HepG2 (cell line): ENCODE results near the gene SHE. TPM values are rescaled to one million over a fixed set of nuclear protein-coding genes. Genes with fewer than 3 reads are reported as not detected.

ENCODE experiments used
- ATAC-seq: fragments of 200-7000 bp; cut with Tn5 transposase; 3 replicates; pipeline ENCODE4 v1.9.1; 2020; ENCODE audit warnings: mild to moderate bottlenecking, moderate library complexity
- BruUV-seq: library from RNA; stranded (reverse); fragments of 400-500 nt; replicated peaks from 2 replicates; lab custom pipeline; 2021; lab: Mats Ljungman, UMichigan
- CTCF ChIA-PET: fragments of 300-600 bp; formaldehyde crosslinking; extraction: SDS; loops from one replicate; lab custom pipeline; 2021; ENCODE audit warnings: low total read pairs, inconsistent platforms, low intra/inter-chr PET ratio; lab: Yijun Ruan, JAX
- POLR2A ChIA-PET: fragments of 350-600 bp; sonication (Branson Sonifier 250); formaldehyde crosslinking; loops from one replicate; lab custom pipeline; 2020; ENCODE audit warnings: antibody characterized with exemption, inconsistent platforms; lab: Yijun Ruan, JAX
- DNase-seq: peaks from one replicate; pipeline ENCODE4 v3.0.0-alpha.2; 2015; ENCODE audit warnings: low spot score
- FAIRE-seq: peaks from 3 replicates; lab custom pipeline; 2011; peaks lifted over from hg19 to GRCh38; lab: Jason Lieb, UNC
- H2AFZ ChIP-seq: one replicate; pipeline ENCODE4 v1.6.1; 2011; ENCODE audit warnings: low read length, inconsistent platforms
- H3K27ac ChIP-seq: fragments of 300-600 bp; 3 replicates; pipeline ENCODE4 v1.8.0; 2011; ENCODE audit warnings: mixed run types, mild to moderate bottlenecking, mixed read lengths, low read length, inconsistent platforms; ENCODE audit not compliant: insufficient read depth; ENCODE audit errors: extremely low read length
- H3K27me3 ChIP-seq, 2 experiments: fragments of 200-600 bp in 1 of 2; 2 replicates in 1 of 2; 3 replicates in 1 of 2; pipeline versions ENCODE4 v1.6.0 to v1.8.0; 2011; ENCODE audit warnings: low read length in 2 of 2, mild to moderate bottlenecking in 2 of 2, moderate library complexity in 2 of 2, inconsistent platforms in 1 of 2; ENCODE audit not compliant: insufficient read depth in 2 of 2, control insufficient read depth in 1 of 2
- H3K36me3 ChIP-seq, 2 experiments: fragments of 200-600 bp in 1 of 2; replicated peaks in 1 of 2; 2 replicates in 1 of 2; 3 replicates in 1 of 2; pipeline versions ENCODE4 v1.5.1 to v1.8.0; 2011; ENCODE audit warnings: low read length in 2 of 2, inconsistent platforms in 1 of 2; ENCODE audit not compliant: insufficient read depth in 2 of 2, control insufficient read depth in 1 of 2
- H3K4me1 ChIP-seq: 2 replicates; pipeline ENCODE4 v1.5.1; 2012; ENCODE audit warnings: low read length, inconsistent platforms; ENCODE audit not compliant: insufficient read depth
- H3K4me2 ChIP-seq: 2 replicates; pipeline ENCODE4 v1.6.0; 2011; ENCODE audit warnings: low read depth, low read length, inconsistent platforms
- H3K4me3 ChIP-seq, 3 experiments: fragments of 200-600 bp in 1 of 3; sonication (generic), shearing (Covaris generic) in 1 of 3; replicated peaks in 1 of 3; 2 replicates each; pipeline ENCODE4 v1.5.1; 2011 to 2016; ENCODE audit warnings: low read length in 3 of 3, inconsistent platforms in 2 of 3, low read depth in 2 of 3, mild to moderate bottlenecking in 2 of 3, control low read depth in 1 of 3, mixed read lengths in 1 of 3; ENCODE audit not compliant: insufficient read depth in 1 of 3
- H3K79me2 ChIP-seq: one replicate; pipeline ENCODE4 v1.6.1; 2011; ENCODE audit warnings: low read length, inconsistent platforms; ENCODE audit not compliant: insufficient read depth
- H3K9ac ChIP-seq: 2 replicates; pipeline ENCODE4 v1.6.0; 2011; ENCODE audit warnings: mild to moderate bottlenecking, low read depth, low read length, inconsistent platforms; ENCODE audit not compliant: insufficient read depth
- H3K9me3 ChIP-seq: 2 replicates; pipeline ENCODE4 v1.5.1; 2012; ENCODE audit warnings: mild to moderate bottlenecking, low read length
- H4K20me1 ChIP-seq: 2 replicates; pipeline ENCODE4 v1.6.0; 2011; ENCODE audit warnings: inconsistent platforms, mild to moderate bottlenecking, low read length, moderate library complexity; ENCODE audit not compliant: insufficient read depth
- MAFF ChIP-seq: IDR thresholded peaks from 2 replicates; pipeline ENCODE4 v1.6.1; 2011; ENCODE audit warnings: low read depth, low read length, improper control_type of control experiment
- MAFK ChIP-seq, 2 experiments: IDR thresholded peaks in 1 of 2; conservative IDR thresholded peaks in 1 of 2; 2 replicates each; pipeline ENCODE4 v1.6.1; 2011; ENCODE audit warnings: improper control_type of control experiment in 2 of 2, low read length in 2 of 2
- ZNF605 ChIP-seq: sonication (generic); formaldehyde crosslinking; IDR thresholded peaks from 2 replicates; pipeline ENCODE4 v1.8.0; 2022; ENCODE audit warnings: mild to moderate bottlenecking, missing genetic modification reagents
- ZNF776 ChIP-seq: sonication (generic); formaldehyde crosslinking; IDR thresholded peaks from 2 replicates; pipeline ENCODE4 v1.4.0; 2020; ENCODE audit warnings: mild to moderate bottlenecking, missing genetic modification reagents
- WGBS: methylation state at CpG from one replicate; pipeline ENCODE4 v1.1.6; 2017; ENCODE audit warnings: low lambda C conversion rate; 5-methylcytosine and 5-hydroxymethylcytosine counted together
- in situ Hi-C: cut with HindIII; loops from 2 replicates; pipeline ENCODE4 v1.10.0; 2017; ENCODE audit warnings: low pct_unique_long_range_greater_than_20kb; ENCODE audit not compliant: extremely low pct_ligation_motif_present
- intact Hi-C: fragments of 100-400 bp; cut with micrococcal nuclease; formaldehyde crosslinking; loops from one replicate; pipeline ENCODE4 v1.10.0; 2022; ENCODE audit not compliant: unreplicated experiment
- polyA plus RNA-seq, 8 experiments: library from polyadenylated mRNA; depleted of rRNA in 3 of 8; stranded (reverse) in 7 of 8; unstranded in 1 of 8; fragments of >200 nt; fragmentation: Illumina TruSeq in 4 of 8; extraction: Trizol in 4 of 8; gene quantifications; 2 replicates each; pipeline versions ENCODE4 v1.2.1 to v1.2.3, GENCODE V29; 2011 to 2016; ENCODE audit warnings: low read depth in 4 of 8, missing spikeins in 1 of 8, mixed read lengths in 1 of 8; ENCODE audit not compliant: insufficient read depth in 1 of 8
- total RNA-seq, 5 experiments: library from RNA; depleted of rRNA; stranded (reverse); fragments of >200 nt; fragmentation: Illumina TruSeq; extraction: Trizol; gene quantifications; 2 replicates each; pipeline ENCODE4 v1.2.3, GENCODE V29; 2016; ENCODE audit warnings: low read depth in 1 of 5
- TF ChIP-seq, protein P1 (sequence below): sonication (generic); formaldehyde crosslinking; IDR thresholded peaks from 2 replicates; pipeline ENCODE4 v1.5.1; 2020; ENCODE audit warnings: missing genetic modification reagents, mild to moderate bottlenecking, borderline replicate concordance

SHE gene
- total and polyA plus RNA-seq, 2 of the 13 experiments (the other 11 are each of a cell fraction or from before 2014, with no cell fraction given) = not detected

DNA sequence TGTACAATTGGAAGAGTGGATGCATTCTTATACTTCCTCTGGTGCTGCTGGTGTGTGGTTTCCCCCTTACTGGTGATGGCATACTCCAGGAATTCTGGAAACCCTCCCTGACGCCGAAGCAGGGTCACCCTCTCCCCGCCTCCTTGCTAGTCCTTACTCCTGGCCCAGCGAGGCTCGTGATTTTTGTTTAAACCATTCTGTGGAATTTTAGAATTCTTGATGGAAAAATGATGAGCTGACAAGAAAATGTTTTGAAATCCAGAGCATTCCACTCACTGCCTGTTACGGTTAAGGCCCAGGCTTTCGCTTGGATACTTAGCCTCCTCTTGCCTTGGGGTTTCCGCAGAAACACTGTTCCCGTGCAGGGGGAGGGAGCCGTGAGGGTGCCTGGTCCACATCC is 55.9 kb downstream of the SHE start:
- Histone ChIP-seq H3K4me3 (no peak overlapping the region), H2AFZ (no peak overlapping the region), H3K9me3 (no peaks in the 10 kb centered on the region), H3K9ac (no peak overlapping the region), H3K27ac (no peak overlapping the region), H3K79me2 (no peaks in the 10 kb centered on the region), H3K36me3 (no peaks in the 10 kb centered on the region), H3K4me1 (no peaks in the 10 kb centered on the region), H3K27me3 (no peaks in the 10 kb centered on the region), H3K4me2 (no peak overlapping the region), H4K20me1 (no peaks in the 10 kb centered on the region)
- no peak for FAIRE-seq
- TF ChIP-seq, protein P1, sequence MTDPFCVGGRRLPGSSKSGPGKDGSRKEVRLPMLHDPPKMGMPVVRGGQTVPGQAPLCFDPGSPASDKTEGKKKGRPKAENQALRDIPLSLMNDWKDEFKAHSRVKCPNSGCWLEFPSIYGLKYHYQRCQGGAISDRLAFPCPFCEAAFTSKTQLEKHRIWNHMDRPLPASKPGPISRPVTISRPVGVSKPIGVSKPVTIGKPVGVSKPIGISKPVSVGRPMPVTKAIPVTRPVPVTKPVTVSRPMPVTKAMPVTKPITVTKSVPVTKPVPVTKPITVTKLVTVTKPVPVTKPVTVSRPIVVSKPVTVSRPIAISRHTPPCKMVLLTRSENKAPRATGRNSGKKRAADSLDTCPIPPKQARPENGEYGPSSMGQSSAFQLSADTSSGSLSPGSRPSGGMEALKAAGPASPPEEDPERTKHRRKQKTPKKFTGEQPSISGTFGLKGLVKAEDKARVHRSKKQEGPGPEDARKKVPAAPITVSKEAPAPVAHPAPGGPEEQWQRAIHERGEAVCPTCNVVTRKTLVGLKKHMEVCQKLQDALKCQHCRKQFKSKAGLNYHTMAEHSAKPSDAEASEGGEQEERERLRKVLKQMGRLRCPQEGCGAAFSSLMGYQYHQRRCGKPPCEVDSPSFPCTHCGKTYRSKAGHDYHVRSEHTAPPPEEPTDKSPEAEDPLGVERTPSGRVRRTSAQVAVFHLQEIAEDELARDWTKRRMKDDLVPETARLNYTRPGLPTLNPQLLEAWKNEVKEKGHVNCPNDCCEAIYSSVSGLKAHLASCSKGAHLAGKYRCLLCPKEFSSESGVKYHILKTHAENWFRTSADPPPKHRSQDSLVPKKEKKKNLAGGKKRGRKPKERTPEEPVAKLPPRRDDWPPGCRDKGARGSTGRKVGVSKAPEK = no peak
- TF ChIP-seq MAFK (conservative IDR thresholded peaks at IDR 0.05 in 1 of 2, IDR thresholded peaks at IDR 0.05 in 1 of 2; ENCODE audit: low read length in 2 of 2) (peak; percentile 46 to 50; a peak in 3 of 4 replicates), MAFF (0 out of 2 replicates have a peak, but pooled peaks have one; percentile 22)
- no peak for ATAC-seq
- 94% methylated on average over 10 of the region's 10 CpGs for WGBS
- in situ Hi-C loops = no loop called here
- intact Hi-C loops = loop anchor here (10.0 kb wide), 1 partner anchor 91 kb away; no protein-coding TSS in a partner anchor
- DNase-seq = no peak
- no TSS peak for BruUV-seq
- ChIA-PET CTCF (no interaction called here), POLR2A (no interaction called here)

DNA sequence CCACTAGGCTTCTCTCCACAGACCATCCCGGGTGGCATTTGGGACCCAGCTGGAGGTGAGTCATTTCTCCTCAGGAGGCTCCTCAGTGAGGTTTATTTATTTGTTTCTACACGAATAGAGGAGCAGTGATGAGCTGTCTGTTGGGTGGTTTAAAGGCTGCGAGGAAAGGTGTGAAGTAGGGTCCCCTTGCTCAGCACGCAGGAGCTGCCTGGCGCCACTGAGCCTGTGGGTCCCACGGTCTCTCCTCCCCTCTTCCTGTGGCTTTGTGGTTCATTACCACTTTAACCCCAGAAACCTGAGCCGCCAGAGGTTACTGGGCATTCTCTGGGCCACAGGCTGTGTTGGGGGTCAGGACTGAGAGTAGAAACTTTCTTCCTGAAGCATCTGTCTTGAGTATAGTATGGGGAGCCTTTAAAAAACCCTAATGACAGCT is 57.2 kb downstream of the SHE start:
- Histone ChIP-seq H3K4me1 (peaks cover 2% of the 10 kb centered on the region), H3K9me3 (no peaks in the 10 kb centered on the region), H2AFZ (no peak overlapping the region), H3K27ac (no peak overlapping the region), H3K9ac (no peak overlapping the region), H3K79me2 (no peaks in the 10 kb centered on the region), H3K36me3 (no peaks in the 10 kb centered on the region), H3K27me3 (no peaks in the 10 kb centered on the region), H3K4me2 (no peak overlapping the region), H3K4me3 (no peak overlapping the region), H4K20me1 (no peaks in the 10 kb centered on the region)
- in situ Hi-C loops (no loop called here), intact Hi-C loops (loop anchor here (10.0 kb wide), 1 partner anchor 90 kb away; no protein-coding TSS in a partner anchor)
- no peak for DNase-seq
- FAIRE-seq = no peak
- no TSS peak for BruUV-seq
- CTCF ChIA-PET = no interaction called here
- no peak for TF ChIP-seq ZNF776 (CRISPR knock-in tag)
- TF ChIP-seq ZNF605 (CRISPR knock-in tag) = no peak
- POLR2A ChIA-PET = no interaction called here
- ATAC-seq = no peak
- WGBS = 89% methylated on average over 7 of the region's 7 CpGs
